Transverse colon (tissue), 4 donors: ENCODE results near the gene TRRAP. TPM values are rescaled to one million over a fixed set of nuclear protein-coding genes. Genes with fewer than 3 reads are reported as not detected.

ENCODE experiments used
- DNase-seq: peaks from one replicate; pipeline ENCODE4 v3.0.0-alpha.2; 2019
- H3K27ac ChIP-seq, 4 donors: fragments of 200-600 bp; sonication (generic); 2 replicates each; pipeline ENCODE4 v1.5.1; 2016 to 2018; ENCODE audit warnings: inconsistent platforms in 4 of 4
- H3K27me3 ChIP-seq: fragments of 200-600 bp; sonication (generic); 2 replicates; pipeline ENCODE4 v1.5.1; 2017; ENCODE audit warnings: inconsistent platforms
- H3K36me3 ChIP-seq, 4 donors: fragments of 200-600 bp; sonication (generic); 2 replicates each; pipeline ENCODE4 v1.5.1; 2017 to 2019; ENCODE audit warnings: inconsistent platforms in 4 of 4
- H3K4me1 ChIP-seq, 4 donors: fragments of 200-600 bp; sonication (generic); 2 replicates each; pipeline ENCODE4 v1.5.1; 2017 to 2020; ENCODE audit warnings: inconsistent platforms in 4 of 4
- H3K4me3 ChIP-seq, 4 donors: fragments of 200-600 bp; sonication (generic); 1 replicate in 1 of 4; 2 replicates in 3 of 4; pipeline versions ENCODE4 v1.5.1 to v1.6.1; 2017 to 2019; ENCODE audit warnings: inconsistent platforms in 4 of 4
- H3K9me3 ChIP-seq, 2 donors: fragments of 200-600 bp; sonication (generic); 2 replicates each; pipeline ENCODE4 v1.5.1; 2017 to 2019; ENCODE audit warnings: inconsistent platforms in 2 of 2
- EP300 ChIP-seq: sonication (generic); formaldehyde crosslinking; IDR thresholded peaks from one replicate; pipeline ENCODE4 v1.6.1; 2017; ENCODE audit warnings: antibody characterized with exemption, low read depth
- POLR2A ChIP-seq: fragments of 450-650 bp; IDR thresholded peaks from one replicate; pipeline ENCODE4 v1.6.1; 2016; ENCODE audit warnings: antibody characterized with exemption, mild to moderate bottlenecking, moderate library complexity
- POLR2AphosphoS5 ChIP-seq, 3 donors: sonication (generic); formaldehyde crosslinking; IDR thresholded peaks; one replicate each; pipeline ENCODE4 v1.6.1; 2016; ENCODE audit warnings: antibody characterized with exemption in 3 of 3
- WGBS, 2 donors: methylation state at CpG; one replicate each; pipeline ENCODE4 v1.1.5; 2018; ENCODE audit warnings: low coverage in 1 of 2; 5-methylcytosine and 5-hydroxymethylcytosine counted together
- in situ Hi-C, 4 donors: fragments of 200-750 bp; cut with MboI; loops; one replicate each; pipeline versions ENCODE4 v1.15.0 to v1.15.1; 2017; ENCODE audit warnings: low sequenced_read_pairs in 3 of 4, low pct_ligation_motif_present in 1 of 4, low pct_unique_long_range_greater_than_20kb in 1 of 4
- intact Hi-C: fragments of 100-400 bp; cut with DNase I; formaldehyde crosslinking; loops from one replicate; pipeline ENCODE4 v1.15.1; 2023; ENCODE audit warnings: low total_unique reads
- total RNA-seq, 4 donors: library from RNA; depleted of rRNA; stranded (reverse); fragments of >200 nt; gene quantifications; one replicate each; pipeline ENCODE4 v1.1.0, GENCODE V29; 2016
- TF ChIP-seq, protein P1 (sequence below), 5 experiments: fragments of 200-600 bp in 3 of 5; fragments of 450-650 bp in 2 of 5; sonication (generic) in 3 of 5; IDR thresholded peaks; 1 replicate in 2 of 5; 2 replicates in 3 of 5; pipeline ENCODE4 v1.5.1; 2016 to 2017; ENCODE audit warnings: antibody characterized with exemption in 5 of 5, inconsistent platforms in 3 of 5, mild to moderate bottlenecking in 2 of 5, moderate library complexity in 1 of 5

TRRAP gene
- total RNA-seq, 4 donors from 2014 or later = 27.3 to 73.3 (median 38.0) TPM

GRCh38 chr7:98943336-98943735, 65.0 kb downstream of the TRRAP start:
- no peaks in the 10 kb centered on the region for H3K9me3 ChIP-seq
- H3K36me3 ChIP-seq = peaks cover 0 to 49% (median 23%) of the 10 kb centered on the region in 4 donors
- H3K4me1 ChIP-seq = peaks cover 0 to 11% (median 0%) of the 10 kb centered on the region in 4 donors
- H3K27me3 ChIP-seq = no peaks in the 10 kb centered on the region
- H3K27ac ChIP-seq = no peak overlapping the region
- no peak overlapping the region for H3K4me3 ChIP-seq
- DNase-seq = no peak
- WGBS, 2 donors = 58 to 100% methylated on average over 1 to 6 of the region's 6 CpGs
- in situ Hi-C loops (no loop called here), intact Hi-C loops (no loop called here)
- TF ChIP-seq, protein P1, sequence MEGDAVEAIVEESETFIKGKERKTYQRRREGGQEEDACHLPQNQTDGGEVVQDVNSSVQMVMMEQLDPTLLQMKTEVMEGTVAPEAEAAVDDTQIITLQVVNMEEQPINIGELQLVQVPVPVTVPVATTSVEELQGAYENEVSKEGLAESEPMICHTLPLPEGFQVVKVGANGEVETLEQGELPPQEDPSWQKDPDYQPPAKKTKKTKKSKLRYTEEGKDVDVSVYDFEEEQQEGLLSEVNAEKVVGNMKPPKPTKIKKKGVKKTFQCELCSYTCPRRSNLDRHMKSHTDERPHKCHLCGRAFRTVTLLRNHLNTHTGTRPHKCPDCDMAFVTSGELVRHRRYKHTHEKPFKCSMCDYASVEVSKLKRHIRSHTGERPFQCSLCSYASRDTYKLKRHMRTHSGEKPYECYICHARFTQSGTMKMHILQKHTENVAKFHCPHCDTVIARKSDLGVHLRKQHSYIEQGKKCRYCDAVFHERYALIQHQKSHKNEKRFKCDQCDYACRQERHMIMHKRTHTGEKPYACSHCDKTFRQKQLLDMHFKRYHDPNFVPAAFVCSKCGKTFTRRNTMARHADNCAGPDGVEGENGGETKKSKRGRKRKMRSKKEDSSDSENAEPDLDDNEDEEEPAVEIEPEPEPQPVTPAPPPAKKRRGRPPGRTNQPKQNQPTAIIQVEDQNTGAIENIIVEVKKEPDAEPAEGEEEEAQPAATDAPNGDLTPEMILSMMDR (IDR thresholded peaks at IDR 0.05) = no peak
- no peak for TF ChIP-seq POLR2AphosphoS5 (IDR thresholded peaks at IDR 0.05)
- TF ChIP-seq EP300 = no peak
- TF ChIP-seq POLR2A = no peak

- TF ChIP-seq POLR2AphosphoS5 (IDR thresholded peaks at IDR 0.05) (no peak), EP300 (no peak), POLR2A (no peak)
- TF ChIP-seq, protein P1 (IDR thresholded peaks at IDR 0.05) = no peak
- Histone ChIP-seq H3K27me3 (no peaks in the 10 kb centered on the region), H3K4me3 (no peak overlapping the region), H3K4me1 (peaks cover 0 to 11% (median 0%) of the 10 kb centered on the region in 4 donors), H3K27ac (no peak overlapping the region), H3K9me3 (no peaks in the 10 kb centered on the region), H3K36me3 (peaks cover 0 to 49% (median 25%) of the 10 kb centered on the region in 4 donors)
- intact Hi-C loops (no loop called here), in situ Hi-C loops (no loop called here)
- DNase-seq = no peak
- WGBS, 2 donors = 74 to 82% methylated on average over 3 to 4 of the region's 4 CpGs
Measured at GRCh38 chr7:98944386-98944785, 66.1 kb downstream of the TRRAP start.

- H3K27me3 ChIP-seq = no peaks in the 10 kb centered on the region
- WGBS, 2 donors = 92 to 96% methylated on average over 4 to 7 of the region's 7 CpGs
- TF ChIP-seq POLR2AphosphoS5 (IDR thresholded peaks at IDR 0.05) (no peak), POLR2A (no peak), EP300 (no peak)
- intact Hi-C loops = no loop called here
- peaks cover 0 to 47% (median 26%) of the 10 kb centered on the region in 4 donors for H3K36me3 ChIP-seq
- in situ Hi-C loops = no loop called here
- H3K4me3 ChIP-seq = no peak overlapping the region
- DNase-seq = no peak
- no peaks in the 10 kb centered on the region for H3K9me3 ChIP-seq
- peaks cover 0 to 11% (median 0%) of the 10 kb centered on the region in 4 donors for H3K4me1 ChIP-seq
- H3K27ac ChIP-seq = no peak overlapping the region
Measured at GRCh38 chr7:98945852-98946251, 67.5 kb downstream of the TRRAP start.

GRCh38 chr7:98946389-98946788, 68.1 kb downstream of the TRRAP start:
- WGBS, 2 donors = 93 to 100% methylated on average over 4 to 8 of the region's 8 CpGs
- Histone ChIP-seq H3K27ac (no peak overlapping the region), H3K4me3 (no peak overlapping the region), H3K36me3 (peaks cover 0 to 49% (median 27%) of the 10 kb centered on the region in 4 donors), H3K9me3 (no peaks in the 10 kb centered on the region), H3K4me1 (peaks cover 0 to 11% (median 0%) of the 10 kb centered on the region in 4 donors), H3K27me3 (no peaks in the 10 kb centered on the region)
- intact Hi-C loops = no loop called here
- in situ Hi-C loops = no loop called here
- DNase-seq = no peak
- TF ChIP-seq, protein P1 (IDR thresholded peaks at IDR 0.05) = no peak
- TF ChIP-seq EP300 (no peak), POLR2AphosphoS5 (IDR thresholded peaks at IDR 0.05) (no peak), POLR2A (no peak)
